Pancreas (tissue), 10 donors: Measurements from ENCODE around the gene RYR3. TPM values are rescaled to one million over a fixed set of nuclear protein-coding genes. Genes with fewer than 3 reads are reported as not detected.

Source experiments
- ATAC-seq, 4 donors: fragments of 200-7000 bp; cut with Tn5 transposase; one replicate each; pipeline versions ENCODE4 v1.8.0 to v1.9.1; 2020; ENCODE audit warnings: mild to moderate bottlenecking in 4 of 4, moderate library complexity in 4 of 4
- DNase-seq, 6 donors: peaks; one replicate each; pipeline ENCODE4 v3.0.0-alpha.2; 2020
- FAIRE-seq: peaks from 2 replicates; lab custom pipeline; 2012; peaks lifted over from hg19 to GRCh38; lab: Jason Lieb, UNC
- H3K27ac ChIP-seq, 4 donors: fragments of 200-600 bp; sonication (generic); 1 replicate in 3 of 4; 2 replicates in 1 of 4; pipeline versions ENCODE4 v1.5.0 to v1.8.0; 2020
- H3K27me3 ChIP-seq, 4 donors: fragments of 200-600 bp; one replicate each; pipeline ENCODE4 v1.8.0; 2021
- H3K36me3 ChIP-seq, 3 donors: fragments of 200-600 bp; sonication (generic) in 1 of 3; one replicate each; pipeline versions ENCODE4 v1.5.0 to v1.8.0; 2020 to 2021
- H3K4me1 ChIP-seq, 3 donors: fragments of 200-600 bp; one replicate each; pipeline ENCODE4 v1.8.0; 2021
- H3K4me3 ChIP-seq, 4 donors: fragments of 200-600 bp; sonication (generic) in 2 of 4; one replicate each; pipeline versions ENCODE4 v1.5.0 to v1.8.0; 2020 to 2021
- H3K9me3 ChIP-seq, 4 donors: fragments of 200-600 bp; one replicate each; pipeline ENCODE4 v1.8.0; 2021
- WGBS, 2 donors: extraction: QIAGEN DNeasy Blood & Tissue Kit; methylation state at CpG; one replicate each; pipeline ENCODE4 v1.1.7; 2013; 5-methylcytosine and 5-hydroxymethylcytosine counted together
- intact Hi-C, 3 donors: fragments of 100-400 bp; cut with DNase I; formaldehyde crosslinking; loops; one replicate each; pipeline versions ENCODE4 v1.11.1 to v1.14.2; 2022
- polyA plus RNA-seq, 2 donors: library from polyadenylated mRNA; stranded (reverse); fragments of 200-250 nt; gene quantifications; one replicate each; pipeline ENCODE4 v1.2.3, GENCODE V29; 2013
- total RNA-seq, 6 donors: library from RNA; stranded (reverse); fragmentation: NEBNext Ultra II Directional in 4 of 6; extraction: Animal tissue kit (Norgen Biotek cat#: 25700) in 4 of 6; gene quantifications; one replicate each; pipeline versions ENCODE4 v1.2.1 to v1.2.4, GENCODE V29; 2021 to 2023
- TF ChIP-seq, protein P1 (sequence below), 4 donors: fragments of 200-600 bp; sonication (generic) in 3 of 4; IDR thresholded peaks; one replicate each; pipeline versions ENCODE4 v1.5.0 to v1.8.0; 2021; ENCODE audit warnings: antibody characterized with exemption in 4 of 4
- donor health status: healthy with polysubstance abuse.
- donor health status: DM: no; HTN: no; CAD: no; lungs with moderate emphysema.
- donor health status: DM: no; HTN: no; CAD: no.
- donor health status: control.
- donor health status: control.
- donor health status: Bipolar disorder and iron deficiency.
- donor health status: DM: yes; HTN: yes; CAD: no.
- donor health status: DM: no; HTN: no; CAD: no.
- donor health status: DM: no; HTN: no; CAD: no.
- donor health status: DM: yes; HTN: yes; CAD: no.

Gene RYR3
- total and polyA plus RNA-seq, 8 donors, result 0.03 to 0.52 (median 0.13) TPM

DNA sequence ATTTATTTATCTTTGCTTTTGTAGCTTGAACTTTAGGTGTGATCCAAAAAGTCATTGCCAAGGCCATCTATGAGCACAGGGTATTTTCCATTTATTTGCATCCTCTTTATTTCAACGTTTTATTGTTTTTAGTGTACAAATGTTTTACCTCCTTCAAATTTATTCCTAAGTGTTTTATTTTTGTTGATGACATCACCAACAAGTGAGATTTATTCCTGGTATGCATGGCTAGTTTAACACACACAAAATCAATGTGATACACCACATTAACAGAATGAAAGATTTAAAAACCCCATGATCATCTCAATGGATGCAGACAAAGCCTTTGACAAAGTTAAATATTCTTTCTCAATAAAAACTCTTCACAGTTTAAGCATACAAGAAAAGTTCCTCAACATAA, 591.3 kb downstream of the RYR3 start:
- no peaks in the 10 kb centered on the region for H3K27me3 ChIP-seq
- WGBS, 2 donors, result 0% methylated on average over 1 of the region's 1 CpG
- H3K4me3 ChIP-seq, result no peak overlapping the region
- H3K36me3 ChIP-seq, result no peaks in the 10 kb centered on the region
- intact Hi-C loops, result no loop called here
- no peak for ATAC-seq
- DNase-seq, result no peak
- no peaks in the 10 kb centered on the region for H3K4me1 ChIP-seq
- FAIRE-seq, result no peak
- TF ChIP-seq, protein P1, sequence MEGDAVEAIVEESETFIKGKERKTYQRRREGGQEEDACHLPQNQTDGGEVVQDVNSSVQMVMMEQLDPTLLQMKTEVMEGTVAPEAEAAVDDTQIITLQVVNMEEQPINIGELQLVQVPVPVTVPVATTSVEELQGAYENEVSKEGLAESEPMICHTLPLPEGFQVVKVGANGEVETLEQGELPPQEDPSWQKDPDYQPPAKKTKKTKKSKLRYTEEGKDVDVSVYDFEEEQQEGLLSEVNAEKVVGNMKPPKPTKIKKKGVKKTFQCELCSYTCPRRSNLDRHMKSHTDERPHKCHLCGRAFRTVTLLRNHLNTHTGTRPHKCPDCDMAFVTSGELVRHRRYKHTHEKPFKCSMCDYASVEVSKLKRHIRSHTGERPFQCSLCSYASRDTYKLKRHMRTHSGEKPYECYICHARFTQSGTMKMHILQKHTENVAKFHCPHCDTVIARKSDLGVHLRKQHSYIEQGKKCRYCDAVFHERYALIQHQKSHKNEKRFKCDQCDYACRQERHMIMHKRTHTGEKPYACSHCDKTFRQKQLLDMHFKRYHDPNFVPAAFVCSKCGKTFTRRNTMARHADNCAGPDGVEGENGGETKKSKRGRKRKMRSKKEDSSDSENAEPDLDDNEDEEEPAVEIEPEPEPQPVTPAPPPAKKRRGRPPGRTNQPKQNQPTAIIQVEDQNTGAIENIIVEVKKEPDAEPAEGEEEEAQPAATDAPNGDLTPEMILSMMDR (IDR thresholded peaks at IDR 0.05), result no peak
- H3K9me3 ChIP-seq, result no peaks in the 10 kb centered on the region
- H3K27ac ChIP-seq, result no peak overlapping the region

DNA sequence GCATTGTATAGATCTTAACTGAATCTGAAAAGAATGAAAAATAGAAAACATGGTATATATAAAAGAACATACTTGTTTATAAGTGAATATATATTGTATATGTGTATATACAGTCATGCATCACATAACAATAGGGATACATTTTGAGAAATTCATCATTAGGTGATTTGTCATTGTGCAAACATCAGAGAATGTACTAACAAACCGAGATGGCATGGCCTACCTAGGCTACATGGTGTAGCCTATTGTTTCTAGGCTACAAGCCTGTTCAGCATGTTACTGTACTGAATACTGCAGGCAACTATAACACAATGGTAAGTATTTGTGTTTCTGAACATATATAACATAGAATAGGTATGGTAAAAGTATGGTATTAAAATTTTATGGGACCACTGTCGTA, 592.9 kb downstream of the RYR3 start:
- no peak overlapping the region for H3K4me3 ChIP-seq
- DNase-seq (no peak), ATAC-seq (no peak), FAIRE-seq (no peak)
- TF ChIP-seq, protein P1 (IDR thresholded peaks at IDR 0.05), result no peak
- no peaks in the 10 kb centered on the region for H3K9me3 ChIP-seq
- no peaks in the 10 kb centered on the region for H3K36me3 ChIP-seq
- WGBS, 2 donors, result 91 to 95% methylated on average over 2 of the region's 2 CpGs
- intact Hi-C loops, result no loop called here
- H3K27ac ChIP-seq, result no peak overlapping the region
- H3K4me1 ChIP-seq, result no peaks in the 10 kb centered on the region
- no peaks in the 10 kb centered on the region for H3K27me3 ChIP-seq

DNA sequence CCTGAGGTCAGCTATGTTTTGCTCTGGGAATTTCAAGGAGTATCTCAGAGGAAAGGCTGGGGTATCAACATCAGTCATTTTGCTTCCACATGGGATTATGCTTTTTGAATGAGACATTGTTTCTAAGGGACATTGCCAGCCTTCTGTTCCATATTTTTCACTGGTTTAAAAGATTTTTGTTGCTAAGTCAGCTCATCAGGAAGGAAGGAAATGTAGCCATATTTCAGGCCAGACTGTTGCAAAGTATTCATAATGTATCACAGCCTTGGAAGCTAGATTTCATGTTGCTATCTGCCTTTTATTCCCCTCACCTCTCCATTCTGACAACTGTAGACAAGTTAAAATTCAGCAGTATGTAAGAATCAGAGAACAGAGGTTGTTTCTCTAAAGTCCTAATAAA, 596.6 kb downstream of the RYR3 start:
- H3K4me1 ChIP-seq, result no peaks in the 10 kb centered on the region
- TF ChIP-seq, protein P1 (IDR thresholded peaks at IDR 0.05), result no peak
- H3K27me3 ChIP-seq, result no peaks in the 10 kb centered on the region
- FAIRE-seq, result no peak
- intact Hi-C loops, result no loop called here
- no peaks in the 10 kb centered on the region for H3K9me3 ChIP-seq
- ATAC-seq, result no peak
- no peak overlapping the region for H3K4me3 ChIP-seq
- no peak overlapping the region for H3K27ac ChIP-seq
- no peaks in the 10 kb centered on the region for H3K36me3 ChIP-seq
- no peak for DNase-seq

DNA sequence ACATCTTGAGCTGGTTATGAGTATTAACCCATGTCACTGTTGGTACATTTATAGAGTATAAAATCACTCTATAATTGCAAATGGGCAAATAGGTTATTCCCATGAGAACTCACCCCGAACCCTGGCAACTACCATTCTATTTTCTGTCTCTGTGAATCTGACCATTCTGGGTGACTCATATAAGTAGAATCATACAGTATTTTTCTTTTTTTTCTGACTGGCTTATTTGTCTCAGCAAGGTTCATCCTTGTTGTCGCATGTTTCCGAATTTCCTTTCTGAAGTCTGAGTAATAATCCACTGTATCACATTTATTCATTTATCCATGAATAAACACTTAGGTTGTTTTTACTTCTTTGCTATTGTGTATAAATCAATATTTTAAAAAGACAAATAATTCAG, 597.6 kb downstream of the RYR3 start:
- intact Hi-C loops, result no loop called here
- no peak for DNase-seq

DNA sequence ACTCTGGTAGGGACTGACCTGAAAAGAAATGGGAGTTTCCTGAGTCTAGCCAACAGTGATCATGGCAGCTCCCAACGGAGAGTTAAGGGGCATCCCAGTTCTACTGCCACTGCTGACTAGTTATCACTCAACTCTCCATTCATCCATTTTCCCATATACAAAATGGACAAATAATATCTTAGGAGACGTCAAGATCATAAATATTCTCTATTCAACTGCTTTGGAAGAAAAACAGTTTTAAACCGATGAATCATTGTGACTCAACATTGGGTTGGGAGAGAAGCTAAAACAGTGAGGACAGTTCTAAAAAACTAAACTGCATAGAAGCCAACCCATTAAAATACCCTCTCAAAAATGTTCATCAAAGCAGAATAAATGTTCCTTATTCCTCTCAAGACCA, 600.0 kb downstream of the RYR3 start:
- intact Hi-C loops, result no loop called here
- TF ChIP-seq, protein P1 (IDR thresholded peaks at IDR 0.05), result no peak
- 92 to 95% methylated on average over 3 of the region's 3 CpGs for WGBS, 2 donors
- H3K4me1 ChIP-seq, result no peaks in the 10 kb centered on the region
- no peak overlapping the region for H3K4me3 ChIP-seq
- H3K9me3 ChIP-seq, result no peaks in the 10 kb centered on the region
- H3K27ac ChIP-seq, result no peak overlapping the region
- FAIRE-seq (no peak), DNase-seq (no peak), ATAC-seq (no peak)
- H3K27me3 ChIP-seq, result no peaks in the 10 kb centered on the region
- no peaks in the 10 kb centered on the region for H3K36me3 ChIP-seq

More for the DNA sequence above, 597.6 kb downstream of the RYR3 start:
- Histone ChIP-seq H3K36me3 (no peaks in the 10 kb centered on the region), H3K27ac (no peak overlapping the region), H3K4me1 (no peaks in the 10 kb centered on the region), H3K9me3 (no peaks in the 10 kb centered on the region), H3K27me3 (no peaks in the 10 kb centered on the region), H3K4me3 (no peak overlapping the region)
- TF ChIP-seq, protein P1 (IDR thresholded peaks at IDR 0.05), result no peak
- 84 to 91% methylated on average over 3 of the region's 3 CpGs for WGBS, 2 donors
- FAIRE-seq (no peak), ATAC-seq (no peak)
